DOHH2 (cell line): ENCODE results near the gene DHX58.
A peak's percentile ranks its signal among the peaks of the same experiment; 100 is the strongest.

Experiments used
- H3F3A ChIP-seq: fragments of 200-600 bp; sonication (generic), shearing (Covaris generic); 2 replicates; pipeline ENCODE4 v1.6.0; 2016; ENCODE audit warnings: antibody characterized with exemption, mild to moderate bottlenecking; ENCODE audit not compliant: control insufficient read depth, insufficient read depth
- H3K27ac ChIP-seq: fragments of 200-600 bp; sonication (generic); 2 replicates; pipeline ENCODE4 v1.5.1; 2014; ENCODE audit warnings: low read depth, mild to moderate bottlenecking, low read length, moderate library complexity
- H3K27me3 ChIP-seq: fragments of 200-600 bp; sonication (generic); 2 replicates; pipeline ENCODE4 v1.6.1; 2014; ENCODE audit warnings: mild to moderate bottlenecking, low read length, mixed read lengths; ENCODE audit not compliant: control insufficient read depth
- H3K36me3 ChIP-seq: fragments of 200-600 bp; sonication (generic); 2 replicates; pipeline ENCODE4 v1.6.1; 2014; ENCODE audit warnings: mild to moderate bottlenecking, low read length, moderate library complexity, mixed read lengths; ENCODE audit not compliant: control insufficient read depth
- H3K4me1 ChIP-seq: fragments of 200-600 bp; sonication (generic); 2 replicates; pipeline ENCODE4 v1.6.1; 2014; ENCODE audit warnings: mild to moderate bottlenecking, low read length, mixed read lengths; ENCODE audit not compliant: control insufficient read depth
- H3K4me2 ChIP-seq: fragments of 200-600 bp; sonication (generic); 2 replicates; pipeline ENCODE4 v1.6.0; 2014; ENCODE audit warnings: mild to moderate bottlenecking, low read length, moderate library complexity
- H3K4me3 ChIP-seq: fragments of 200-600 bp; sonication (generic); 2 replicates; pipeline ENCODE4 v1.5.1; 2014; ENCODE audit warnings: mild to moderate bottlenecking, low read length, mixed read lengths
- H3K79me2 ChIP-seq: fragments of 200-600 bp; sonication (generic); 2 replicates; pipeline ENCODE4 v1.6.1; 2014; ENCODE audit warnings: mild to moderate bottlenecking, low read length, mixed read lengths; ENCODE audit not compliant: control insufficient read depth
- H3K9me2 ChIP-seq: fragments of 200-600 bp; sonication (generic); replicated peaks from 2 replicates; pipeline ENCODE4 v1.6.1; 2014; ENCODE audit warnings: mild to moderate bottlenecking, low read length, mixed read lengths; ENCODE audit not compliant: control insufficient read depth
- H3K9me3 ChIP-seq: fragments of 200-600 bp; sonication (generic); 2 replicates; pipeline ENCODE4 v1.6.1; 2014; ENCODE audit warnings: antibody characterized with exemption, low read length, mixed read lengths; ENCODE audit not compliant: control insufficient read depth, insufficient read depth
- H4K20me1 ChIP-seq: fragments of 200-600 bp; sonication (generic); 2 replicates; pipeline ENCODE4 v1.6.0; 2014; ENCODE audit warnings: low read depth, mild to moderate bottlenecking, antibody characterized with exemption, low read length, moderate library complexity; ENCODE audit not compliant: control insufficient read depth, insufficient read depth
- CTCF ChIP-seq: fragments of 200-600 bp; sonication (generic); IDR thresholded peaks from one replicate; pipeline ENCODE4 v1.5.1; 2014; ENCODE audit warnings: antibody characterized with exemption, mild to moderate bottlenecking, low read depth, low read length; ENCODE audit not compliant: poor library complexity, severe bottlenecking
- EZH2phosphoT487 ChIP-seq: fragments of 200-600 bp; sonication (generic); IDR thresholded peaks from 2 replicates; pipeline ENCODE4 v1.6.1; 2017; ENCODE audit warnings: borderline replicate concordance, mild to moderate bottlenecking, antibody characterized with exemption, low read length, moderate library complexity, mixed read lengths

Gene DHX58

GRCh38 chr17:42117397-42118125, 5.0 kb upstream of the DHX58 start:
- no peak overlapping the region for H3K4me3 ChIP-seq
- H3K36me3 ChIP-seq = peaks cover 60% of the 10 kb centered on the region
- H3K27ac ChIP-seq = no peak overlapping the region

GRCh38 chr17:42116705-42117396, 4.3 kb upstream of the DHX58 start:
- no peak overlapping the region for H3K27ac ChIP-seq
- H3K4me2 ChIP-seq = no peak overlapping the region
- TF ChIP-seq CTCF = peak; percentile 81
- TF ChIP-seq EZH2phosphoT487 = no peak
- peaks cover 54% of the 10 kb centered on the region for H3K4me1 ChIP-seq
- no peaks in the 10 kb centered on the region for H3K9me3 ChIP-seq
- H3K27me3 ChIP-seq = no peaks in the 10 kb centered on the region
- peaks cover 5% of the 10 kb centered on the region; the same call in 1 of the 2 replicates for H3F3A ChIP-seq
- H3K9me2 ChIP-seq = no peaks in the 10 kb centered on the region
- no peak overlapping the region for H3K4me3 ChIP-seq
- H4K20me1 ChIP-seq = no peaks in the 10 kb centered on the region
- peaks cover 6% of the 10 kb centered on the region for H3K79me2 ChIP-seq
- H3K36me3 ChIP-seq = peaks cover 60% of the 10 kb centered on the region

More at GRCh38 chr17:42117397-42118125, 5.0 kb upstream of the DHX58 start:
- H3K4me2 ChIP-seq = no peak overlapping the region
- peaks cover 6% of the 10 kb centered on the region for H3K79me2 ChIP-seq
- H3K9me3 ChIP-seq = no peaks in the 10 kb centered on the region
- peaks cover 49% of the 10 kb centered on the region for H3K4me1 ChIP-seq
- H4K20me1 ChIP-seq = no peaks in the 10 kb centered on the region
- no peaks in the 10 kb centered on the region for H3K27me3 ChIP-seq
- TF ChIP-seq CTCF (no peak), EZH2phosphoT487 (no peak)
- peaks cover 5% of the 10 kb centered on the region; the same call in 1 of the 2 replicates for H3F3A ChIP-seq
- no peaks in the 10 kb centered on the region for H3K9me2 ChIP-seq

- peaks cover 42% of the 10 kb centered on the region for H3K4me1 ChIP-seq
- no peaks in the 10 kb centered on the region for H3K79me2 ChIP-seq
- no peaks in the 10 kb centered on the region for H3K9me2 ChIP-seq
- no peaks in the 10 kb centered on the region for H4K20me1 ChIP-seq
- H3K27me3 ChIP-seq = no peaks in the 10 kb centered on the region
- no peaks in the 10 kb centered on the region for H3K9me3 ChIP-seq
- H3K27ac ChIP-seq = no peak overlapping the region
- peaks cover 55% of the 10 kb centered on the region for H3K36me3 ChIP-seq
- peaks cover 5% of the 10 kb centered on the region; the same call in 1 of the 2 replicates for H3F3A ChIP-seq
- H3K4me2 ChIP-seq = no peak overlapping the region
- TF ChIP-seq CTCF (no peak), EZH2phosphoT487 (no peak)
- H3K4me3 ChIP-seq = no peak overlapping the region
Measured at GRCh38 chr17:42114118-42114517, 1.6 kb upstream of the DHX58 start.
